ENCODE measurements around the gene GIMD1. TPM values are rescaled to one million over a fixed set of nuclear protein-coding genes. Genes with fewer than 3 reads are reported as not detected.

GIMD1 gene
- polyA plus RNA-seq, 3 donors: not detected

- Mint-ChIP-seq H3K4me1 (no peaks in the 10 kb centered on the region), H3K9me3 (peaks cover 0 to 16% (median 5%) of the 10 kb centered on the region in 7 donors), H3K36me3 (peaks cover 74 to 95% of the 10 kb centered on the region in 2 donors), H3K27me3 (ENCODE audit: low read depth in 3 of 3) (no peaks in the 10 kb centered on the region), H3K4me3 (no peak overlapping the region), H3K27ac (no peak overlapping the region)
- intact Hi-C loops (cut with micrococcal nuclease): no loop called here
- H2AFZ ChIP-seq (ENCODE audit: insufficient read depth, low read depth, low read length, poor library complexity, severe bottlenecking): no peak overlapping the region
- no peak overlapping the region for H3K9ac ChIP-seq (ENCODE audit: insufficient read depth, low read length, poor library complexity, severe bottlenecking)
- H3K4me2 ChIP-seq (replicated peaks; ENCODE audit: extremely low read depth, low read length, poor library complexity, severe bottlenecking): no peak overlapping the region
- H3K4me1 ChIP-seq (ENCODE audit: control insufficient read depth in 1 of 2, insufficient read depth in 2 of 2, low read length in 2 of 2): no peaks in the 10 kb centered on the region
- no peak overlapping the region for H3K27ac ChIP-seq (ENCODE audit: low read depth in 1 of 2, low read length in 2 of 2)
- H3K4me3 ChIP-seq (replicated peaks in 1 of 3; ENCODE audit: low read depth in 2 of 3, low read length in 3 of 3): no peak overlapping the region
- H3K36me3 ChIP-seq (replicated peaks in 1 of 2; ENCODE audit: control insufficient read depth in 1 of 2, insufficient read depth in 2 of 2, low read length in 2 of 2): peaks cover 76 to 89% of the 10 kb centered on the region in 2 donors
- H3K79me2 ChIP-seq (ENCODE audit: insufficient read depth, low read length): peaks cover 7% of the 10 kb centered on the region
- H3K27me3 ChIP-seq (ENCODE audit: control insufficient read depth in 2 of 2, insufficient read depth in 2 of 2, low read length in 2 of 2): no peaks in the 10 kb centered on the region
- DNase-seq: no peak
- H4K20me1 ChIP-seq (ENCODE audit: insufficient read depth, low read length): peaks cover 12% of the 10 kb centered on the region
- WGBS (ENCODE audit: insufficient coverage): no CpG with 5 or more reads among the region's 3 CpGs
- TF ChIP-seq, protein P1, sequence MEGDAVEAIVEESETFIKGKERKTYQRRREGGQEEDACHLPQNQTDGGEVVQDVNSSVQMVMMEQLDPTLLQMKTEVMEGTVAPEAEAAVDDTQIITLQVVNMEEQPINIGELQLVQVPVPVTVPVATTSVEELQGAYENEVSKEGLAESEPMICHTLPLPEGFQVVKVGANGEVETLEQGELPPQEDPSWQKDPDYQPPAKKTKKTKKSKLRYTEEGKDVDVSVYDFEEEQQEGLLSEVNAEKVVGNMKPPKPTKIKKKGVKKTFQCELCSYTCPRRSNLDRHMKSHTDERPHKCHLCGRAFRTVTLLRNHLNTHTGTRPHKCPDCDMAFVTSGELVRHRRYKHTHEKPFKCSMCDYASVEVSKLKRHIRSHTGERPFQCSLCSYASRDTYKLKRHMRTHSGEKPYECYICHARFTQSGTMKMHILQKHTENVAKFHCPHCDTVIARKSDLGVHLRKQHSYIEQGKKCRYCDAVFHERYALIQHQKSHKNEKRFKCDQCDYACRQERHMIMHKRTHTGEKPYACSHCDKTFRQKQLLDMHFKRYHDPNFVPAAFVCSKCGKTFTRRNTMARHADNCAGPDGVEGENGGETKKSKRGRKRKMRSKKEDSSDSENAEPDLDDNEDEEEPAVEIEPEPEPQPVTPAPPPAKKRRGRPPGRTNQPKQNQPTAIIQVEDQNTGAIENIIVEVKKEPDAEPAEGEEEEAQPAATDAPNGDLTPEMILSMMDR (IDR thresholded peaks at IDR 0.05): no peak
- H3K9me3 ChIP-seq (replicated peaks in 1 of 2; ENCODE audit: control insufficient read depth in 1 of 2, insufficient read depth in 1 of 2, low read length in 2 of 2): peaks cover 8 to 11% of the 10 kb centered on the region in 2 donors
Observed at GRCh38 chr4:106336618-106337017, 32.0 kb downstream of the GIMD1 start.

DNA sequence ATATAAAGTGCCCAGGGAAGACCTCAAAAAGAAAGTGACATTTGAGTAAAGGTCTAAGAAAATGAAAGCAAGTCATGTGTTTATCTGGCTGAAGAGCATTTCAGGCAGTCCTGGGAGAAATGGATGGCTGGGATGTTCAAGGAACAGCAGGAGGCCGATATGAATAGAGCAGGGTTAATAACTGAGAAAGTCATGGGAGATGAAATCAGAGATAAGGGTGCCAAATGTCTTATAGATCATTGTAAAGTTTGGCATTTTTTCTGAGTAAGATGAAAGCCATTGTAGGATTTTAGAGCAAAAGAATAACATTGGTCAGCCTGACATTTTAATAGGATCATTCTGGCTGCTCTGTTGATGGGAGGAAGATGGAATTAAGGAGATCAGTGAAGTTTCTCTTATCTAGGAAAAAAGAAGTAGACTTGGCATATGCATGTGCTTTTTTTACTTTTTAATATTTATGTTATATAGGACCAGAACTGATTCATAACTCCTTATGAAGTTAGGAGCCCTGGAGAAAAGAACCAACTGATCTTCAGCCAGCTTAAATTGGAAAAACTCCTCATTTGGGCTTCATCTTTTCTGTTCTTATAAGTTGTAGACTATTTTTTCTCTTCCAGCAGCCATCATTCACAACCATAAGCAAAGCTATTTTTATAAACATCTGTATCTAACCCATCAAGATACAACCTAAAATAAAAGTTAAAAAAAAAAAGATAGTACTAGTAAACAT, 33.7 kb downstream of the GIMD1 start:
- TF ChIP-seq, protein P1 (IDR thresholded peaks at IDR 0.05): no peak
- 90% methylated on average over 1 of the region's 1 CpG for WGBS (ENCODE audit: insufficient coverage)
- no peak for DNase-seq
- Mint-ChIP-seq H3K4me3 (no peak overlapping the region), H3K4me1 (no peaks in the 10 kb centered on the region), H3K36me3 (peaks cover 72 to 91% of the 10 kb centered on the region in 2 donors), H3K27ac (peak overlapping the region in 1 of 7 donors; percentile 35), H3K9me3 (peaks cover 0 to 16% (median 5%) of the 10 kb centered on the region in 7 donors), H3K27me3 (ENCODE audit: low read depth in 3 of 3) (no peaks in the 10 kb centered on the region)
- no peak overlapping the region for H2AFZ ChIP-seq (ENCODE audit: insufficient read depth, low read depth, low read length, poor library complexity, severe bottlenecking)
- H3K4me2 ChIP-seq (replicated peaks; ENCODE audit: extremely low read depth, low read length, poor library complexity, severe bottlenecking): no peak overlapping the region
- H3K4me1 ChIP-seq (ENCODE audit: control insufficient read depth in 1 of 2, insufficient read depth in 2 of 2, low read length in 2 of 2): no peaks in the 10 kb centered on the region
- H3K9ac ChIP-seq (ENCODE audit: insufficient read depth, low read length, poor library complexity, severe bottlenecking): no peak overlapping the region
- no peaks in the 10 kb centered on the region for H4K20me1 ChIP-seq (ENCODE audit: insufficient read depth, low read length)
- H3K9me3 ChIP-seq (replicated peaks in 1 of 2; ENCODE audit: control insufficient read depth in 1 of 2, insufficient read depth in 1 of 2, low read length in 2 of 2): peaks cover 8 to 11% of the 10 kb centered on the region in 2 donors
- no peaks in the 10 kb centered on the region for H3K27me3 ChIP-seq (ENCODE audit: control insufficient read depth in 2 of 2, insufficient read depth in 2 of 2, low read length in 2 of 2)
- H3K27ac ChIP-seq (ENCODE audit: low read depth in 1 of 2, low read length in 2 of 2): no peak overlapping the region
- peaks cover 4% of the 10 kb centered on the region for H3K79me2 ChIP-seq (ENCODE audit: insufficient read depth, low read length)
- H3K36me3 ChIP-seq (replicated peaks in 1 of 2; ENCODE audit: control insufficient read depth in 1 of 2, insufficient read depth in 2 of 2, low read length in 2 of 2): peaks cover 92% of the 10 kb centered on the region in 2 donors
- no peak overlapping the region for H3K4me3 ChIP-seq (replicated peaks in 1 of 3; ENCODE audit: low read depth in 2 of 3, low read length in 3 of 3)
- intact Hi-C loops (cut with micrococcal nuclease): no loop called here

Measured in CD14-positive monocyte (primary cell).